ENCODE measurements around the gene UBE3D. TPM values are rescaled to one million over a fixed set of nuclear protein-coding genes. Genes with fewer than 3 reads are reported as not detected.

UBE3D gene
- total RNA-seq, 1 experiment from 2014 or later = 10.9 TPM

GRCh38 chr6:83097204-83097603, 31.6 kb upstream of the UBE3D start:
- peaks cover 12% of the 10 kb centered on the region for H3K36me3 Mint-ChIP-seq (ENCODE audit: insufficient read depth, unreplicated experiment)
- no peak overlapping the region for H3K27ac Mint-ChIP-seq (ENCODE audit: unreplicated experiment)
- no peak for DNase-seq
- Histone ChIP-seq H3K27me3 (replicated peaks; ENCODE audit: control insufficient read depth, insufficient read depth, low read length) (no peaks in the 10 kb centered on the region), H3K36me3 (ENCODE audit: control insufficient read depth, insufficient read depth, low read length) (no peaks in the 10 kb centered on the region), H3K4me3 (ENCODE audit: low read depth, low read length) (no peak overlapping the region), H3K4me1 (no peaks in the 10 kb centered on the region), H3K9me3 (no peaks in the 10 kb centered on the region)
- intact Hi-C loops (cut with micrococcal nuclease; ENCODE audit: unreplicated experiment) = no loop called here
- BruUV-seq (replicated peaks) = no TSS peak
- CTCF ChIA-PET = no interaction called here
- H3K27me3 Mint-ChIP-seq (ENCODE audit: insufficient read depth, unreplicated experiment) = no peaks in the 10 kb centered on the region
- H3K4me1 Mint-ChIP-seq (ENCODE audit: low read depth, unreplicated experiment) = no peaks in the 10 kb centered on the region
- H3K4me3 Mint-ChIP-seq (ENCODE audit: unreplicated experiment) = no peak overlapping the region
- POLR2A ChIA-PET = interaction anchor here (0.5 kb wide), 1 partner anchor 32 kb away, joined by 3 read pairs; the partner anchor contains the start of gene UBE3D
- TF ChIP-seq CTCF (IDR thresholded peaks at IDR 0.05; ENCODE audit: insufficient read depth in 1 of 2, low read depth in 1 of 2, low read length in 1 of 2, severe bottlenecking in 1 of 2, unreplicated experiment in 1 of 2) = no peak
- no peaks in the 10 kb centered on the region for H3K9me3 Mint-ChIP-seq (ENCODE audit: unreplicated experiment)

- no peaks in the 10 kb centered on the region for H3K9me3 Mint-ChIP-seq (ENCODE audit: unreplicated experiment)
- intact Hi-C loops (cut with micrococcal nuclease; ENCODE audit: unreplicated experiment) = no loop called here
- BruUV-seq (replicated peaks) = no TSS peak
- TF ChIP-seq CTCF (IDR thresholded peaks at IDR 0.05; ENCODE audit: insufficient read depth in 1 of 2, low read depth in 1 of 2, low read length in 1 of 2, severe bottlenecking in 1 of 2, unreplicated experiment in 1 of 2) = no peak
- H3K36me3 Mint-ChIP-seq (ENCODE audit: insufficient read depth, unreplicated experiment) = peaks cover 7% of the 10 kb centered on the region
- ChIA-PET POLR2A (interaction anchor here (0.5 kb wide), 1 partner anchor 31 kb away, joined by 3 read pairs; the partner anchor contains the start of gene UBE3D), CTCF (no interaction called here)
- H3K36me3 ChIP-seq (ENCODE audit: control insufficient read depth, insufficient read depth, low read length) = no peaks in the 10 kb centered on the region
- DNase-seq = no peak
- H3K9me3 ChIP-seq = no peaks in the 10 kb centered on the region
- H3K4me1 ChIP-seq = no peaks in the 10 kb centered on the region
- no peaks in the 10 kb centered on the region for H3K4me1 Mint-ChIP-seq (ENCODE audit: low read depth, unreplicated experiment)
- H3K4me3 Mint-ChIP-seq (ENCODE audit: unreplicated experiment) = no peak overlapping the region
- no peak overlapping the region for H3K4me3 ChIP-seq (ENCODE audit: low read depth, low read length)
- H3K27me3 Mint-ChIP-seq (ENCODE audit: insufficient read depth, unreplicated experiment) = no peaks in the 10 kb centered on the region
- no peak overlapping the region for H3K27ac Mint-ChIP-seq (ENCODE audit: unreplicated experiment)
- no peaks in the 10 kb centered on the region for H3K27me3 ChIP-seq (replicated peaks; ENCODE audit: control insufficient read depth, insufficient read depth, low read length)
These were observed 31.1 kb upstream of the UBE3D start for GRCh38 chr6:83096791-83097190.

GRCh38 chr6:83092756-83093399, 27.2 kb upstream of the UBE3D start:
- Histone ChIP-seq H3K4me1 (no peaks in the 10 kb centered on the region), H3K36me3 (ENCODE audit: control insufficient read depth, insufficient read depth, low read length) (no peaks in the 10 kb centered on the region), H3K27me3 (replicated peaks; ENCODE audit: control insufficient read depth, insufficient read depth, low read length) (no peaks in the 10 kb centered on the region), H3K4me3 (ENCODE audit: low read depth, low read length) (no peak overlapping the region), H3K9me3 (no peaks in the 10 kb centered on the region)
- intact Hi-C loops (cut with micrococcal nuclease; ENCODE audit: unreplicated experiment) = no loop called here
- no peak overlapping the region for H3K4me3 Mint-ChIP-seq (ENCODE audit: unreplicated experiment)
- H3K27ac Mint-ChIP-seq (ENCODE audit: unreplicated experiment) = no peak overlapping the region
- no peak for DNase-seq
- H3K27me3 Mint-ChIP-seq (ENCODE audit: insufficient read depth, unreplicated experiment) = no peaks in the 10 kb centered on the region
- ChIA-PET POLR2A (no interaction called here), CTCF (no interaction called here)
- H3K9me3 Mint-ChIP-seq (ENCODE audit: unreplicated experiment) = no peaks in the 10 kb centered on the region
- H3K4me1 Mint-ChIP-seq (ENCODE audit: low read depth, unreplicated experiment) = no peaks in the 10 kb centered on the region
- TF ChIP-seq CTCF (IDR thresholded peaks at IDR 0.05; ENCODE audit: insufficient read depth in 1 of 2, low read depth in 1 of 2, low read length in 1 of 2, severe bottlenecking in 1 of 2, unreplicated experiment in 1 of 2) = no peak
- H3K36me3 Mint-ChIP-seq (ENCODE audit: insufficient read depth, unreplicated experiment) = no peaks in the 10 kb centered on the region
- no TSS peak for BruUV-seq (replicated peaks)

Measured in Caco-2 (cell line).